ENCODE results near the gene RGS3. TPM values are rescaled to one million over a fixed set of nuclear protein-coding genes. Genes with fewer than 3 reads are reported as not detected.
A peak's percentile ranks its signal among the peaks of the same experiment; 100 is the strongest.

The RGS3 gene
- total RNA-seq, 1 donor from 2014 or later: 92.5 TPM

DNA sequence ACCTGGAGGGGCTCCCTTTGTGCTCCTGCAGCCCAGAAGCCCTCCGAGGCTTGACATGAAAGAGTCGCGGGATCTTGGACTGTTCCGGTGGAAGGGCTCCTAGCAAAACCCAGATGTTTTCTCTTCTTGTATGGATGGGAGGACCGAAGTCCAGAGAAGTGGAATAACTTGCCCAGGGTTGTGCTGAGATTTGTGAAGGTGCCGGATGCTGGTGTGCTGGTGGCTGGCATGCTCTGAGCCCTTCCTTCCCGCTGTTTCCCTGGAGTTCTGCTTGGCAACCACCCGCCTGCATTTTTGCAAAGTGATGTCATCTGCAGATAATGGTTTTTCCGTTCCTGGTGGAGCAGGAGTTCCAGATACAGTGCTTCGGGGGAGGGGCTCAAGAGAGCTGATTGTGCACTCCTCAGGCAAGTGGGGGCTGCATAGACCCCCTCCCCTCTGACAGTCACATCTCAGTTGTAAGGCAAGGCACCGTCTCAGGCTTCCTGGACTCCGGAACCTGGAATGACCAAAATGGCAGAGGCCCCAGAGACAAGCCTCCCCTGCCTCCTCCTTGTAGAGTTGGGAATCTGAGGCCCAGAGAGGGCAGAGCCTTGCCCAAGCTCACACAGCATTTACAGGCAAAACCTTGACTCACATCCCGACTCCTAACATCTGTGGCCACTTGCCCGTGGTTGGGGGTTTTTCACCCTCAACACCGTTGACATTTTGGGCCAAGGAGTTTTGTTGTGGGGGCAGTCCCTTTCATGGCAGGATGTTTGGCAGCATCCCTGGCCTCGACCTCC lies 157.0 kb downstream of the RGS3 start:
- TF ChIP-seq, protein P1, sequence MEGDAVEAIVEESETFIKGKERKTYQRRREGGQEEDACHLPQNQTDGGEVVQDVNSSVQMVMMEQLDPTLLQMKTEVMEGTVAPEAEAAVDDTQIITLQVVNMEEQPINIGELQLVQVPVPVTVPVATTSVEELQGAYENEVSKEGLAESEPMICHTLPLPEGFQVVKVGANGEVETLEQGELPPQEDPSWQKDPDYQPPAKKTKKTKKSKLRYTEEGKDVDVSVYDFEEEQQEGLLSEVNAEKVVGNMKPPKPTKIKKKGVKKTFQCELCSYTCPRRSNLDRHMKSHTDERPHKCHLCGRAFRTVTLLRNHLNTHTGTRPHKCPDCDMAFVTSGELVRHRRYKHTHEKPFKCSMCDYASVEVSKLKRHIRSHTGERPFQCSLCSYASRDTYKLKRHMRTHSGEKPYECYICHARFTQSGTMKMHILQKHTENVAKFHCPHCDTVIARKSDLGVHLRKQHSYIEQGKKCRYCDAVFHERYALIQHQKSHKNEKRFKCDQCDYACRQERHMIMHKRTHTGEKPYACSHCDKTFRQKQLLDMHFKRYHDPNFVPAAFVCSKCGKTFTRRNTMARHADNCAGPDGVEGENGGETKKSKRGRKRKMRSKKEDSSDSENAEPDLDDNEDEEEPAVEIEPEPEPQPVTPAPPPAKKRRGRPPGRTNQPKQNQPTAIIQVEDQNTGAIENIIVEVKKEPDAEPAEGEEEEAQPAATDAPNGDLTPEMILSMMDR (IDR thresholded peaks at IDR 0.05; ENCODE audit: insufficient read depth, low read depth, low read length): no peak
- no peak for TF ChIP-seq EZH2 (IDR thresholded peaks at IDR 0.05; ENCODE audit: insufficient read depth, low read length)
- H3K4me3 Mint-ChIP-seq (ENCODE audit: unreplicated experiment): peak overlapping the region; percentile 20
- FAIRE-seq: peak; percentile 95
- Histone ChIP-seq H3K4me3 (ENCODE audit: insufficient read depth, low read depth, low read length) (peak overlapping the region; percentile 35), H3K4me1 (ENCODE audit: insufficient read depth, low read length) (peaks cover 69% of the 10 kb centered on the region), H3K79me2 (ENCODE audit: insufficient read depth, low read length) (peaks cover 7% of the 10 kb centered on the region), H4K20me1 (ENCODE audit: insufficient read depth, low read length) (no peaks in the 10 kb centered on the region), H3K9me3 (ENCODE audit: insufficient read depth, low read depth, low read length) (no peaks in the 10 kb centered on the region), H3K27me3 (ENCODE audit: insufficient read depth, low read length) (no peaks in the 10 kb centered on the region), H3K36me3 (ENCODE audit: insufficient read depth, low read length) (no peaks in the 10 kb centered on the region), H3K4me2 (ENCODE audit: low read length) (peak overlapping the region; percentile 80), H3K9ac (ENCODE audit: low read length) (peak overlapping the region; percentile 96), H2AFZ (ENCODE audit: low read depth, low read length) (no peak overlapping the region), H3K27ac (ENCODE audit: low read depth, low read length) (peak overlapping the region; percentile 100)
- peak; percentile 93 for DNase-seq (ENCODE audit: low read depth)
- H3K4me1 Mint-ChIP-seq (ENCODE audit: low read depth, unreplicated experiment): peaks cover 67% of the 10 kb centered on the region
- H3K36me3 Mint-ChIP-seq (ENCODE audit: low read depth, unreplicated experiment): no peaks in the 10 kb centered on the region
- H3K27ac Mint-ChIP-seq (ENCODE audit: unreplicated experiment): peak overlapping the region; percentile 100
- no peaks in the 10 kb centered on the region for H3K27me3 Mint-ChIP-seq (ENCODE audit: low read depth, unreplicated experiment)
- H3K9me3 Mint-ChIP-seq (ENCODE audit: unreplicated experiment): no peaks in the 10 kb centered on the region

DNA sequence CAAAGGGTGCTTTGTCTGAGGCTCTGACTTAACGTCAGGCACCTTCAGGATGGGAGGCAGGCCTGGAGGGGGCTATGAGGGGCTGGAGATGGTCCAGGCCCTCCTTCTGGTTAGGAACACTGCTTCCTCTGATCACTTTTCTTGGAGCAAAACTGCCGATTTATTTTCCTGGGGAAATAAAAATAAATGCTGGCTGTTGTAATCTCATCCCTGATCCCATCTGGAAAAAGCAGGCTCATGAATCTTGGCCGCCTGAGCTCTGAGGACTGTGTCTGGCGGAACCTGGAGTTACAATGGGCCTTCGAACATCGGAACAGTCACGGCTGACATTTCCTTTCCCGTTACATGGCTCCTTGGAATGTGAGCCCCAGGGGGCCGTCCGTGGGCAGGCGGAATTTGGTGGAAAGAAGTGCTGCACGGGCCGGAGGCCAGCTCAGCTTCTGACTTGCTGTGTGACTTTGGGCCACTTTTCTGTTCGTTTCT lies 157.8 kb downstream of the RGS3 start:
- no peaks in the 10 kb centered on the region for H3K36me3 Mint-ChIP-seq (ENCODE audit: low read depth, unreplicated experiment)
- H4K20me1 ChIP-seq (ENCODE audit: insufficient read depth, low read length): no peaks in the 10 kb centered on the region
- FAIRE-seq (peak; percentile 93), DNase-seq (ENCODE audit: low read depth) (peak; percentile 95)
- H3K27me3 ChIP-seq (ENCODE audit: insufficient read depth, low read length): no peaks in the 10 kb centered on the region
- H3K4me2 ChIP-seq (ENCODE audit: low read length): peak overlapping the region; percentile 80
- H3K27ac ChIP-seq (ENCODE audit: low read depth, low read length): peak overlapping the region; percentile 100
- no peaks in the 10 kb centered on the region for H3K9me3 ChIP-seq (ENCODE audit: insufficient read depth, low read depth, low read length)
- H3K9ac ChIP-seq (ENCODE audit: low read length): peak overlapping the region; percentile 96
- H3K79me2 ChIP-seq (ENCODE audit: insufficient read depth, low read length): peaks cover 7% of the 10 kb centered on the region
- peaks cover 69% of the 10 kb centered on the region for H3K4me1 ChIP-seq (ENCODE audit: insufficient read depth, low read length)
- H3K9me3 Mint-ChIP-seq (ENCODE audit: unreplicated experiment): no peaks in the 10 kb centered on the region
- TF ChIP-seq EZH2 (IDR thresholded peaks at IDR 0.05; ENCODE audit: insufficient read depth, low read length): no peak
- TF ChIP-seq, protein P1 (IDR thresholded peaks at IDR 0.05; ENCODE audit: insufficient read depth, low read depth, low read length): no peak
- no peaks in the 10 kb centered on the region for H3K36me3 ChIP-seq (ENCODE audit: insufficient read depth, low read length)
- peaks cover 62% of the 10 kb centered on the region for H3K4me1 Mint-ChIP-seq (ENCODE audit: low read depth, unreplicated experiment)
- no peaks in the 10 kb centered on the region for H3K27me3 Mint-ChIP-seq (ENCODE audit: low read depth, unreplicated experiment)
- H3K4me3 ChIP-seq (ENCODE audit: insufficient read depth, low read depth, low read length): peak overlapping the region; percentile 35
- H3K4me3 Mint-ChIP-seq (ENCODE audit: unreplicated experiment): peak overlapping the region; percentile 46
- H3K27ac Mint-ChIP-seq (ENCODE audit: unreplicated experiment): peak overlapping the region; percentile 100
- no peak overlapping the region for H2AFZ ChIP-seq (ENCODE audit: low read depth, low read length)

DNA sequence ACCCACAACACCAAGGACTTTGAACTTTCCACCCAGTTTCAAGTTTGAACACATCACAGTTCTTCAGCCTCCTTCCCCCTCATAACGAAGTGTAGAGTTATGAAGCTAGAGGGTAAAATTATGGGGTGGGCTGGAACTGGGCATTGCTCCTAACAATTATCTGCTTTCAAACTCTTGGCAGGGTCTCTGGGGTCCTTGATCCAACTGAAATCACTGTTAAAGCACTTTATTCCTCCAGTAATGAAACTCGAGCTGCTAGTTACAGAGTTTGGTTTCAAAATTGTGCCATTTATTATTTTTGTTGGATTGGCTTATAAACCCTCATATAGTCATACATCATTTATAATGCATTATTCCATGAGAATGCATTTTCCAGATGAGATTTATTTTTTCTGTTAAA lies 158.5 kb downstream of the RGS3 start:
- H3K27me3 Mint-ChIP-seq (ENCODE audit: low read depth, unreplicated experiment): no peaks in the 10 kb centered on the region
- Histone ChIP-seq H3K9ac (ENCODE audit: low read length) (peak overlapping the region; percentile 96), H4K20me1 (ENCODE audit: insufficient read depth, low read length) (no peaks in the 10 kb centered on the region), H3K4me1 (ENCODE audit: insufficient read depth, low read length) (peaks cover 69% of the 10 kb centered on the region), H3K4me2 (ENCODE audit: low read length) (peak overlapping the region; percentile 80), H2AFZ (ENCODE audit: low read depth, low read length) (no peak overlapping the region), H3K27me3 (ENCODE audit: insufficient read depth, low read length) (no peaks in the 10 kb centered on the region), H3K36me3 (ENCODE audit: insufficient read depth, low read length) (no peaks in the 10 kb centered on the region), H3K27ac (ENCODE audit: low read depth, low read length) (peak overlapping the region; percentile 100), H3K9me3 (ENCODE audit: insufficient read depth, low read depth, low read length) (no peaks in the 10 kb centered on the region), H3K79me2 (ENCODE audit: insufficient read depth, low read length) (peaks cover 7% of the 10 kb centered on the region), H3K4me3 (ENCODE audit: insufficient read depth, low read depth, low read length) (no peak overlapping the region)
- no peaks in the 10 kb centered on the region for H3K36me3 Mint-ChIP-seq (ENCODE audit: low read depth, unreplicated experiment)
- H3K4me3 Mint-ChIP-seq (ENCODE audit: unreplicated experiment): peak overlapping the region; percentile 46
- no peak for DNase-seq (ENCODE audit: low read depth)
- peaks cover 63% of the 10 kb centered on the region for H3K4me1 Mint-ChIP-seq (ENCODE audit: low read depth, unreplicated experiment)
- FAIRE-seq: no peak
- TF ChIP-seq, protein P1 (IDR thresholded peaks at IDR 0.05; ENCODE audit: insufficient read depth, low read depth, low read length): no peak
- no peak for TF ChIP-seq EZH2 (IDR thresholded peaks at IDR 0.05; ENCODE audit: insufficient read depth, low read length)
- H3K27ac Mint-ChIP-seq (ENCODE audit: unreplicated experiment): peak overlapping the region; percentile 100
- H3K9me3 Mint-ChIP-seq (ENCODE audit: unreplicated experiment): no peaks in the 10 kb centered on the region

Data from astrocyte (in vitro differentiated cells and primary cell).